Measurements from ENCODE around the gene TMEM130.

The TMEM130 gene

DNA sequence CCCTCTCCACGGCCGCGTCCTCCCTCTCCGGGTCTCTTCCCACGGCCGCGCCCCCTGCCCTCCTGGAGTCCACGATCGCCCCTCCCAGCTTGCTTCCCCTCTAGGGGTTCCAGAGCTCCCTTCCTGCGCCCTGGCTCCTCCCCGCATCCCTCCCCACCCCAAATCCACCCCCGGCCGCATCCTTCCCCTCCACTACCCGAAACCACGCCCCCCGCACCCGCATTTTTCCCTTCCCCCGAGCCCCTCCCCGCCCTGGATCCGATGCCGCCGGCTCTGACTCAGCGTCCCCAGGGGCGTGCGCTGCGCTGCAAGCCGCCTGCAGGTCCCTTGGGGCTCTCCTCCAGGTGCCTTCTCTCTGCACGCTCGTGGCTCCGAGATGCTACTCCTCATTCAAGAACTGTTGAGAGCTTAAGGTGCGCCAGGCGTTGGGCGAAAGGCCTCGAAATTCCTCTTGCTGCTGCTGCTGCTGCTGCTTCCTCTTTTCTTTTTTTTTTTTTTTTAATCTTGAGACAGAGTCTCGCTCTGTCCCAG, 372 bp upstream of the TMEM130 start:
- H4K20me1 ChIP-seq (ENCODE audit: insufficient read depth, low read length, poor library complexity, severe bottlenecking) = no peaks in the 10 kb centered on the region
- H2AFZ ChIP-seq (ENCODE audit: low read length) = no peak overlapping the region
- no peaks in the 10 kb centered on the region for H3F3A ChIP-seq (ENCODE audit: low read depth)
- H3K9me2 ChIP-seq (replicated peaks; ENCODE audit: low read depth, low read length) = no peaks in the 10 kb centered on the region
- H3K27me3 ChIP-seq (ENCODE audit: insufficient read depth, low read length, poor library complexity, severe bottlenecking) = no peaks in the 10 kb centered on the region
- H3K4me3 ChIP-seq (ENCODE audit: low read length, poor library complexity, severe bottlenecking) = no peak overlapping the region
- H3K4me1 ChIP-seq (ENCODE audit: insufficient read depth, low read length, poor library complexity, severe bottlenecking) = no peaks in the 10 kb centered on the region
- H3K36me3 ChIP-seq (ENCODE audit: insufficient read depth, low read length) = no peaks in the 10 kb centered on the region
- TF ChIP-seq, protein P1, sequence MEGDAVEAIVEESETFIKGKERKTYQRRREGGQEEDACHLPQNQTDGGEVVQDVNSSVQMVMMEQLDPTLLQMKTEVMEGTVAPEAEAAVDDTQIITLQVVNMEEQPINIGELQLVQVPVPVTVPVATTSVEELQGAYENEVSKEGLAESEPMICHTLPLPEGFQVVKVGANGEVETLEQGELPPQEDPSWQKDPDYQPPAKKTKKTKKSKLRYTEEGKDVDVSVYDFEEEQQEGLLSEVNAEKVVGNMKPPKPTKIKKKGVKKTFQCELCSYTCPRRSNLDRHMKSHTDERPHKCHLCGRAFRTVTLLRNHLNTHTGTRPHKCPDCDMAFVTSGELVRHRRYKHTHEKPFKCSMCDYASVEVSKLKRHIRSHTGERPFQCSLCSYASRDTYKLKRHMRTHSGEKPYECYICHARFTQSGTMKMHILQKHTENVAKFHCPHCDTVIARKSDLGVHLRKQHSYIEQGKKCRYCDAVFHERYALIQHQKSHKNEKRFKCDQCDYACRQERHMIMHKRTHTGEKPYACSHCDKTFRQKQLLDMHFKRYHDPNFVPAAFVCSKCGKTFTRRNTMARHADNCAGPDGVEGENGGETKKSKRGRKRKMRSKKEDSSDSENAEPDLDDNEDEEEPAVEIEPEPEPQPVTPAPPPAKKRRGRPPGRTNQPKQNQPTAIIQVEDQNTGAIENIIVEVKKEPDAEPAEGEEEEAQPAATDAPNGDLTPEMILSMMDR (conservative IDR thresholded peaks at IDR 0.05; ENCODE audit: low read length) = no peak
- H3K4me2 ChIP-seq (ENCODE audit: low read depth, low read length, poor library complexity, severe bottlenecking) = no peak overlapping the region
- H3K9me3 ChIP-seq (ENCODE audit: insufficient read depth, low read depth, low read length) = no peaks in the 10 kb centered on the region
- H3K79me2 ChIP-seq (ENCODE audit: insufficient read depth, low read length) = no peaks in the 10 kb centered on the region
- no peak overlapping the region for H3K9ac ChIP-seq (ENCODE audit: low read depth, low read length, poor library complexity, severe bottlenecking)

DNA sequence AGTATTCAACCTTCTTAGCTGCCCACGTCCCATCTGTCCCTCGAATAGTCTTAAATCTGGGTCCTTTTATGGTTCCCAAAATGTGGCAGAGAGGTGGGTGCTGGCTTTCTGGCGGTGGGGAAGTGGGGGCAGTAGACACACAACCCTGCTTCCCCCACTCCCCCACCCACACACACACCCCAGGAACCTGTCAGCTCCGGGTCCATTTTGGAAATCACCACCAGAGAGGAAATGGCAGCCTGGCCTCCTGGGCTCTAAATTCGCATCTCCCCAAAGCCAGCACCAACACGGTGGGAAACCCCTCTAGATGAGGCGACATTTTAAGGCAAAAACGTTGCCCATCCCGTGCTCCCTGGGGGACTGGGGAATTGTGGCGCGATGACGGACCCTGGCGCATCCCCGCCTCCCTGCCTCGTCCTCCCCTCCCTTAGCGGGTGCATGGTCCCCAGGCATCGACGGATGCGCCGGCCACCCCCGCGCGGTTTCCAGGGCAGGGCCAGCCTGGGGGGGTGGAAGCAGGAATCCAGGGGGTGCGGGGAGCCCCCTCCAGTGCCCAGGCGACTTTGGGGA, 702 bp downstream of the TMEM130 start:
- Histone ChIP-seq H3K9me2 (replicated peaks; ENCODE audit: low read depth, low read length) (no peaks in the 10 kb centered on the region), H3K4me2 (ENCODE audit: low read depth, low read length, poor library complexity, severe bottlenecking) (no peak overlapping the region), H3K27me3 (ENCODE audit: insufficient read depth, low read length, poor library complexity, severe bottlenecking) (no peaks in the 10 kb centered on the region), H3K4me1 (ENCODE audit: insufficient read depth, low read length, poor library complexity, severe bottlenecking) (no peaks in the 10 kb centered on the region), H3K36me3 (ENCODE audit: insufficient read depth, low read length) (no peaks in the 10 kb centered on the region), H3F3A (ENCODE audit: low read depth) (no peaks in the 10 kb centered on the region), H4K20me1 (ENCODE audit: insufficient read depth, low read length, poor library complexity, severe bottlenecking) (no peaks in the 10 kb centered on the region), H2AFZ (ENCODE audit: low read length) (no peak overlapping the region), H3K9ac (ENCODE audit: low read depth, low read length, poor library complexity, severe bottlenecking) (no peak overlapping the region), H3K79me2 (ENCODE audit: insufficient read depth, low read length) (no peaks in the 10 kb centered on the region), H3K4me3 (ENCODE audit: low read length, poor library complexity, severe bottlenecking) (no peak overlapping the region), H3K9me3 (ENCODE audit: insufficient read depth, low read depth, low read length) (no peaks in the 10 kb centered on the region)
- TF ChIP-seq, protein P1 (conservative IDR thresholded peaks at IDR 0.05; ENCODE audit: low read length) = no peak
- TF ChIP-seq EZH2phosphoT487 (IDR thresholded peaks at IDR 0.05; ENCODE audit: borderline replicate concordance) = no peak

- Histone ChIP-seq H3K4me2 (ENCODE audit: low read depth, low read length, poor library complexity, severe bottlenecking) (no peak overlapping the region), H3K9me2 (replicated peaks; ENCODE audit: low read depth, low read length) (no peaks in the 10 kb centered on the region), H3K79me2 (ENCODE audit: insufficient read depth, low read length) (no peaks in the 10 kb centered on the region), H2AFZ (ENCODE audit: low read length) (no peak overlapping the region), H4K20me1 (ENCODE audit: insufficient read depth, low read length, poor library complexity, severe bottlenecking) (no peaks in the 10 kb centered on the region), H3F3A (ENCODE audit: low read depth) (no peaks in the 10 kb centered on the region), H3K27me3 (ENCODE audit: insufficient read depth, low read length, poor library complexity, severe bottlenecking) (no peaks in the 10 kb centered on the region), H3K36me3 (ENCODE audit: insufficient read depth, low read length) (no peaks in the 10 kb centered on the region), H3K4me1 (ENCODE audit: insufficient read depth, low read length, poor library complexity, severe bottlenecking) (no peaks in the 10 kb centered on the region), H3K9ac (ENCODE audit: low read depth, low read length, poor library complexity, severe bottlenecking) (no peak overlapping the region), H3K4me3 (ENCODE audit: low read length, poor library complexity, severe bottlenecking) (no peak overlapping the region), H3K9me3 (ENCODE audit: insufficient read depth, low read depth, low read length) (no peaks in the 10 kb centered on the region)
- TF ChIP-seq EZH2phosphoT487 (IDR thresholded peaks at IDR 0.05; ENCODE audit: borderline replicate concordance) = no peak
- TF ChIP-seq, protein P1 (conservative IDR thresholded peaks at IDR 0.05; ENCODE audit: low read length) = no peak
Measured at GRCh38 chr7:98868450-98868849, 1.4 kb downstream of the TMEM130 start.
